Right ventricle myocardium inferior (tissue), 1 donor: ENCODE data around the gene CSAD. TPM values are rescaled to one million over a fixed set of nuclear protein-coding genes. Genes with fewer than 3 reads are reported as not detected.

ENCODE experiments used
- ATAC-seq: fragments of 200-7000 bp; cut with Tn5 transposase; one replicate; pipeline ENCODE4 v1.9.1; 2020; ENCODE audit warnings: mild to moderate bottlenecking, moderate library complexity
- DNase-seq: peaks from one replicate; pipeline ENCODE4 v3.0.0; 2021; ENCODE audit errors: missing footprints
- intact Hi-C: fragments of 100-400 bp; cut with DNase I; formaldehyde crosslinking; loops from one replicate; pipeline ENCODE4 v1.11.0; 2022
- long read RNA-seq: library from polyadenylated mRNA; unstranded; transcript quantifications from one replicate; pipeline ENCODE4 v2.0.0, GENCODE V29; 2021
- total RNA-seq: library from RNA; stranded (reverse); fragmentation: NEBNext Ultra II Directional; extraction: Animal tissue kit (Norgen Biotek cat#: 25700); gene quantifications from one replicate; pipeline ENCODE4 v1.2.1, GENCODE V29; 2021
- donor health status: DM: no; HTN: yes; CAD: no; lungs with severe emphysema.

Gene CSAD
- 10.8 TPM for total RNA-seq
- long read RNA-seq, partial matches to known transcripts = 0 of 2 reads
- long read RNA-seq, other reads (novel, unspliced or antisense) = 2 of 2 reads

GRCh38 chr12:53180220-53180930, at the start of gene CSAD, which contains the start of gene ZNF740:
Gene CSAD, minus strand, starts transcription at chr12:53180925. Its CDS starts 7,455 bp downstream, at chr12:53173470.
Gene ZNF740, plus strand, starts transcription at chr12:53180722. Its CDS starts 1,262 bp downstream, at chr12:53181984.
- DNase-seq (peak; percentile 99), ATAC-seq (peak; percentile 100)
- intact Hi-C loops = loop anchor here (5.0 kb wide), 1 partner anchor 108 kb away; no protein-coding TSS in a partner anchor

GRCh38 chr12:53230108-53230845, 49.6 kb upstream of the CSAD start:
- DNase-seq = no peak
- no peak for ATAC-seq
- intact Hi-C loops = no loop called here

GRCh38 chr12:53229454-53229853, 48.7 kb upstream of the CSAD start:
- ATAC-seq (no peak), DNase-seq (no peak)
- intact Hi-C loops = no loop called here

GRCh38 chr12:53227836-53228235, 47.1 kb upstream of the CSAD start:
- ATAC-seq = no peak
- intact Hi-C loops = no loop called here
- DNase-seq = no peak

- intact Hi-C loops = no loop called here
- DNase-seq (no peak), ATAC-seq (no peak)
These were observed 46.6 kb upstream of the CSAD start for GRCh38 chr12:53227341-53227740.

GRCh38 chr12:53226815-53227214, 46.1 kb upstream of the CSAD start:
- intact Hi-C loops = no loop called here
- DNase-seq = no peak

GRCh38 chr12:53225635-53226424, 45.1 kb upstream of the CSAD start:
- intact Hi-C loops = no loop called here
- ATAC-seq (no peak), DNase-seq (no peak)

More at GRCh38 chr12:53226815-53227214, 46.1 kb upstream of the CSAD start:
- no peak for ATAC-seq

- intact Hi-C loops = no loop called here
- DNase-seq = no peak
- no peak for ATAC-seq
These were observed 44.3 kb upstream of the CSAD start for GRCh38 chr12:53224897-53225634.

GRCh38 chr12:53224061-53224896, 43.6 kb upstream of the CSAD start:
- no peak for DNase-seq
- ATAC-seq = no peak
- intact Hi-C loops = no loop called here

- DNase-seq = no peak
- intact Hi-C loops = no loop called here
These were observed 42.8 kb upstream of the CSAD start for GRCh38 chr12:53223389-53224060.

GRCh38 chr12:53222806-53223261, 42.1 kb upstream of the CSAD start:
- DNase-seq = no peak

More at GRCh38 chr12:53223389-53224060, 42.8 kb upstream of the CSAD start:
- no peak for ATAC-seq

GRCh38 chr12:53222170-53222721, 41.5 kb upstream of the CSAD start:
- DNase-seq (no peak), ATAC-seq (no peak)
- intact Hi-C loops = no loop called here

More at GRCh38 chr12:53222806-53223261, 42.1 kb upstream of the CSAD start:
- intact Hi-C loops = no loop called here
- no peak for ATAC-seq

- DNase-seq (peak; percentile 86), ATAC-seq (peak; percentile 50)
- intact Hi-C loops = loop anchor here (2.0 kb wide), 1 partner anchor 29 kb away; no protein-coding TSS in a partner anchor
These were observed 40.7 kb upstream of the CSAD start for GRCh38 chr12:53221203-53222080.

- DNase-seq = peak; percentile 97
- ATAC-seq = peak; percentile 92
- intact Hi-C loops = loop anchor here (2.0 kb wide), 1 partner anchor 30 kb away; no protein-coding TSS in a partner anchor
These were observed 40.0 kb upstream of the CSAD start for GRCh38 chr12:53220694-53221202.
